Measurements from ENCODE around the gene PPHLN1.

Gene PPHLN1

DNA sequence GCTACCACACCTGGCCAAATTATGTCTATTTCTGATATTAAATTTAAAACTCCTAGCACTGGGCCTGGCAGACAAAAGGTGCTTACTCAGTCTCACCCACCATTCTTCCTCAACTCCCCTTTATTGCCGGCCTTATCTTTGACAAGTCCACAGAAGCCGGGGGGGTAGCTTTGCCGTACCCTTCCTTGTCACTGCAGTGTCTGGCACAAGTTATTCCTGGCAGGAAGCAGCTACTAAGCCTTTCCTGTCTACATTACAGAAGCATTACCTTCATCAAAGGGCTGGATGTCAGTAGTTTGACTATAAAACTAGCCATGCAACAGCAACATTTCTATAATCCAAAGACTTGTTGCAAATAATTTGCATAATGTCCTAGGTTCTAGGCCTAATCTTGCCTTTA, 136.5 kb downstream of the PPHLN1 start:
- TF ChIP-seq FOXP2 (optimal IDR thresholded peaks at IDR 0.05; ENCODE audit: borderline replicate concordance, extremely low read depth, extremely low read length, insufficient read depth): no peak
- no peak for TF ChIP-seq SIN3A (IDR thresholded peaks at IDR 0.05; ENCODE audit: borderline replicate concordance, insufficient read depth, low read length)
- no peak for TF ChIP-seq POLR2AphosphoS5 (IDR thresholded peaks at IDR 0.05; ENCODE audit: low read depth, low read length)
- TF ChIP-seq TAF1 (IDR thresholded peaks at IDR 0.05; ENCODE audit: borderline replicate concordance, insufficient read depth, low read length): no peak
- TF ChIP-seq, protein P1, sequence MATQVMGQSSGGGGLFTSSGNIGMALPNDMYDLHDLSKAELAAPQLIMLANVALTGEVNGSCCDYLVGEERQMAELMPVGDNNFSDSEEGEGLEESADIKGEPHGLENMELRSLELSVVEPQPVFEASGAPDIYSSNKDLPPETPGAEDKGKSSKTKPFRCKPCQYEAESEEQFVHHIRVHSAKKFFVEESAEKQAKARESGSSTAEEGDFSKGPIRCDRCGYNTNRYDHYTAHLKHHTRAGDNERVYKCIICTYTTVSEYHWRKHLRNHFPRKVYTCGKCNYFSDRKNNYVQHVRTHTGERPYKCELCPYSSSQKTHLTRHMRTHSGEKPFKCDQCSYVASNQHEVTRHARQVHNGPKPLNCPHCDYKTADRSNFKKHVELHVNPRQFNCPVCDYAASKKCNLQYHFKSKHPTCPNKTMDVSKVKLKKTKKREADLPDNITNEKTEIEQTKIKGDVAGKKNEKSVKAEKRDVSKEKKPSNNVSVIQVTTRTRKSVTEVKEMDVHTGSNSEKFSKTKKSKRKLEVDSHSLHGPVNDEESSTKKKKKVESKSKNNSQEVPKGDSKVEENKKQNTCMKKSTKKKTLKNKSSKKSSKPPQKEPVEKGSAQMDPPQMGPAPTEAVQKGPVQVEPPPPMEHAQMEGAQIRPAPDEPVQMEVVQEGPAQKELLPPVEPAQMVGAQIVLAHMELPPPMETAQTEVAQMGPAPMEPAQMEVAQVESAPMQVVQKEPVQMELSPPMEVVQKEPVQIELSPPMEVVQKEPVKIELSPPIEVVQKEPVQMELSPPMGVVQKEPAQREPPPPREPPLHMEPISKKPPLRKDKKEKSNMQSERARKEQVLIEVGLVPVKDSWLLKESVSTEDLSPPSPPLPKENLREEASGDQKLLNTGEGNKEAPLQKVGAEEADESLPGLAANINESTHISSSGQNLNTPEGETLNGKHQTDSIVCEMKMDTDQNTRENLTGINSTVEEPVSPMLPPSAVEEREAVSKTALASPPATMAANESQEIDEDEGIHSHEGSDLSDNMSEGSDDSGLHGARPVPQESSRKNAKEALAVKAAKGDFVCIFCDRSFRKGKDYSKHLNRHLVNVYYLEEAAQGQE (IDR thresholded peaks at IDR 0.05; ENCODE audit: insufficient read depth in 1 of 2, low read depth in 2 of 2, low read length in 2 of 2): no peak

DNA sequence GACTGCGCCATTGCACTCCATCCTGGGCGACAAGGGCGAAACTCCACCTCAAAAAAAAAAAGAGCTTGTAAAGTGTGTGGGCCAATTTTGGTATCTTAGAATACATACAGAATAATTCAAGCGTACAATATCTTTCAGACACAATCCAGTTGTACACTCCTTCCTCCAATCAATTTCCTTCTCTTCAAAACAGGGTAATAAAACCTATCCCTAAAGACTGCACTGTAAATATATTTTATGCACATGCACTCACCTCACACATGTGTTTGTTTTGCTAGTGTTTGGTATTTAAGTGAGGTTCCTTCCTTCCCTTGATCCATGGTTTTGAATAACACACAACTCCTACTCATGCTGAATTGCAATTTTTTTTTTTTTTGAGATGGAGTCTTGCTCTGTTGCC, 137.7 kb downstream of the PPHLN1 start:
- TF ChIP-seq POLR2AphosphoS5 (IDR thresholded peaks at IDR 0.05; ENCODE audit: low read depth, low read length) (no peak), FOXP2 (optimal IDR thresholded peaks at IDR 0.05; ENCODE audit: borderline replicate concordance, extremely low read depth, extremely low read length, insufficient read depth) (no peak), TAF1 (IDR thresholded peaks at IDR 0.05; ENCODE audit: borderline replicate concordance, insufficient read depth, low read length) (no peak), SIN3A (IDR thresholded peaks at IDR 0.05; ENCODE audit: borderline replicate concordance, insufficient read depth, low read length) (no peak)
- TF ChIP-seq, protein P1 (IDR thresholded peaks at IDR 0.05; ENCODE audit: insufficient read depth in 1 of 2, low read depth in 2 of 2, low read length in 2 of 2): no peak

DNA sequence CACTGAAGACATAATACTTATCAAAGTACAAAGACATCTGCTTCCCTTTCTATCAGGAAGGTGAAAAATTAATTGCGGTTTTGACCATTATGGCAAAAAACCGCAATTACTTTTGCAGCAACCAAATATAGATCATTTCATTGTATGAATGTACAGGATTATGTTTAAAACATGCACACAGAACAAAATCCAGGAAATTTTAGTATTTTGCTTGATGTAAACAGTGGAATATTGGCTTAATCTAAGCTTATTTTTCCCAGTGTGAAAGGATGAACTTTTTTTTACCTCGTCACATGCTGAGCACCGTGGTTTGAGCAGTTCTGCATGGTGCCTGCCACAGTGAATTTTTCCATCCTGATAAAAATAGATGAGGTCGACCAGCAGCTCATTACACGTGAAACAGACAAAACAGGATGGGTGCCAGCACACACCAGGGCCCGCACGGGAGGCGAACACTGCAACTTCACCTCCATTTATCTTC, 142.4 kb downstream of the PPHLN1 start:
- TF ChIP-seq TAF1 (IDR thresholded peaks at IDR 0.05; ENCODE audit: borderline replicate concordance, insufficient read depth, low read length) (no peak), SIN3A (IDR thresholded peaks at IDR 0.05; ENCODE audit: borderline replicate concordance, insufficient read depth, low read length) (no peak), FOXP2 (optimal IDR thresholded peaks at IDR 0.05; ENCODE audit: borderline replicate concordance, extremely low read depth, extremely low read length, insufficient read depth) (no peak), POLR2AphosphoS5 (IDR thresholded peaks at IDR 0.05; ENCODE audit: low read depth, low read length) (no peak)
- TF ChIP-seq, protein P1 (IDR thresholded peaks at IDR 0.05; ENCODE audit: insufficient read depth in 1 of 2, low read depth in 2 of 2, low read length in 2 of 2): no peak

DNA sequence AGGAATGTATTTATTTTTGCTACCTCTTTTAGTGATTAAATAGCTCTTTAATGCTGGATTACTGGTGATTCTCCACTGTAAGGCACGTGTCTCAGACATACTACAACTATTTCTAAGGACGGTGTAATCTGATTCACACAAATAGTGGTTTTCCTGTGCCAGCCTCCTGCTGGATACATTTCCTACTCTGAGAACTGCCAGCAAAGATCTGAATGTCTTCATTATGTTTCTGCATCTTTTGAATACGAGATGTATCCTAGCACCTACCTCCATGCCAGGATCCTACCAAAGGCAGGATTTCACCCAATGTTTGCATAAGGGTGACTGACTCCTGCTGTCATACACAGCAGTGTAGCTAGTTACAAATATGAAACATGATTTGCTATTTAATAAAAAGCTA, 143.0 kb downstream of the PPHLN1 start:
- no peak for TF ChIP-seq FOXP2 (optimal IDR thresholded peaks at IDR 0.05; ENCODE audit: borderline replicate concordance, extremely low read depth, extremely low read length, insufficient read depth)
- TF ChIP-seq TAF1 (IDR thresholded peaks at IDR 0.05; ENCODE audit: borderline replicate concordance, insufficient read depth, low read length): no peak
- TF ChIP-seq SIN3A (IDR thresholded peaks at IDR 0.05; ENCODE audit: borderline replicate concordance, insufficient read depth, low read length): no peak
- TF ChIP-seq, protein P1 (IDR thresholded peaks at IDR 0.05; ENCODE audit: insufficient read depth in 1 of 2, low read depth in 2 of 2, low read length in 2 of 2): no peak
- no peak for TF ChIP-seq POLR2AphosphoS5 (IDR thresholded peaks at IDR 0.05; ENCODE audit: low read depth, low read length)

All from PFSK-1 (cell line).